IPS-11a (cell line): ENCODE measurements around the gene UROD.

Source experiments
- H3K4me3 ChIP-seq: one replicate; pipeline ENCODE4 v1.5.1; 2013; ENCODE audit warnings: low read depth, low read length, control low read depth

The UROD gene

DNA sequence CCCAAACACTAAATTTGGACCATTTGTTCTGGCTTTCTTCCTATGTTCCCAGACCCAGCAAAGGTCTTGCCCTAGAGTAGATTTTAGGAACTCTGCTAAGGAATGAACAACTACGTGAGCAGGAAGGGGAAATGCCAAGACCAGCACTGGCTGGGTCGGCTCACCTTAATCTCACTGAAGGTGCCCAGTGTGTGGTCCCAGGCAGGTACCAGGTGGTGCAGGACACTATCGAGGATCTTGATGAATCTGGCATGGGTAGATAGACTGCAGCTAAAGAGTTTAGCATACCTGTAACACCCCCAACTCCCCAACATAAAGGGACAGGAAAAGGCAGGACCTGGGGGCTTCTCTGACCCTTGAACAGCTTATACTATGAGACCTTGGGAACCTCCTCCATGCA lies 4.0 kb upstream of the UROD start:
- H3K4me3 ChIP-seq = no peak overlapping the region

- no peak overlapping the region for H3K4me3 ChIP-seq
These were observed 3.5 kb upstream of the UROD start for GRCh38 chr1:45008516-45008915.

DNA sequence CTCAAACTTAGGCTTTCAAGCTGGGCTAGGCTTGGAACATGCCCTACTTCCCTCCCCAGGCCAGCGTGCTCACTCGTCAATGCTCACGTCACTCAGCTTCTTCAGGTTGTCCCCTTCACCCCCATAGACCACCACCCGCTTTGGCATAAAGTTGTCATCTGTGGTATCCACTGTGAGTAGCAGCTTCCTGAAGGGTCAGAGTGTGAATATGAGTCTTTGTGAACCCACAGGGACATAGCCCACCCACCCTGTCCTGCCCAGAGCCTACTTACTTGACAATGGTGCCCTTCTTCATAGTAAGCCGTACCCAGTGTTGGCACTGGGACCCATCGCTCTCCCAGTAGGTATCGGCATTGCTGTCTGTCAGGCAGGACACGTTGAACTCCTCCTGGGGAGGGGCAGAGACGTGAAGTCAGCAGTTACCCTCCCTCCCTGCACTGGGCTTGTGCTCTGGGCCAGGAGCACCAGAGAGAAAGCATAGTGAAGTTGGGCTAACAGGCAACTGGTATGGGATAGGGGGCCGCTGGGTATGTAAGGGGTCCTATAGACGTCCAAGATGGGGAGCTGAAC lies 2.7 kb upstream of the UROD start:
- H3K4me3 ChIP-seq = no peak overlapping the region

- peak overlapping the region; percentile 57 for H3K4me3 ChIP-seq
These were observed 1.8 kb upstream of the UROD start for GRCh38 chr1:45009956-45010854.

DNA sequence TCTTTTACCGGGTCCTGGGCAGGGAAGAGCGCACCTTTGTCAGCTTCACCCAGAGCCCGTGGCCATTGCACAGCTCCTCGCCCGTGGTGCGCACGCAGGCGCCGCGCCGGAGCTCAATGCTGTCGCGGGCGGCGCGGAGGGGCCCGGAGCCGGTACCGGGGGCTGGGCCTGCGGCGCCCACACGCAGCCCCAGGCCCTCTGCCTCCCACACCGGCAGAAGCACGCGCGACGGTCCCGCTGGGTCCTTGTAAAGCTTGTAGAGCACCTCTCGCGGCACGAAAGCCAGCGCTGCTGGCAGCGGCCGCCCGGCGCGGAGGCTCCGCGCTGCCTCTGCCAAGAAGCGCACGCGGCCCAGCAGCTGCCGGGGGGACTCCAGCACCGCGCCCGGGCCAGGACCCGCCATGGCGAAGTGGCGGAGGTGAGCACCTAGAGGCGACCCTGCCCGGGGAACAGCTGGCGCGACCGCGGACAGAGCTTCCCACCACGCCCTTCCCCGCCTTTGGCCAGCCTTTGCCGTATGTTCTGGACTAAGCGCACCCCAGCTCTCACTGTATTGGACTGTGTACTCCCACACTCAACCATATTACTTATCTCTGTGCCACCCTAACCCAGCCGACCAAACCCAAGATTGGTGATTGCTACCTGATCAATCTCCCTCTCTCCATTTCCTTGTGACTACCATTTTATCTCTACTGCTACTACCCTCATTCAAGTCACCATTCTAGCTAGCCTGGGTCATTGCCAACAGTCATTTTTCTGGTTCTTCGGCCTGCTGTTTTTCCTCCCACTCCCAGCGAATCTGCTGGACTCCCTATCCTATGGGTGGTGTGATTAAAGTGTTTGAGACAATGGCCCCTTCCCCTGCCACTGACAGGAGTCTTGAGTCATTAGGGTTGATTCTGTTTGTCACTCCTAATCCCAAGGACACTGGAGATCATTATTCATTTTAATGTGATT lies 921 bp upstream of the UROD start, which contains the start of gene HECTD3:
Gene HECTD3 (minus strand): TSS at position 470 of the 957 bp plus-strand sequence. CDS start 67 bp downstream, at position 403.
- H3K4me3 ChIP-seq = peak within 1 kb of the TSS; percentile 58

DNA sequence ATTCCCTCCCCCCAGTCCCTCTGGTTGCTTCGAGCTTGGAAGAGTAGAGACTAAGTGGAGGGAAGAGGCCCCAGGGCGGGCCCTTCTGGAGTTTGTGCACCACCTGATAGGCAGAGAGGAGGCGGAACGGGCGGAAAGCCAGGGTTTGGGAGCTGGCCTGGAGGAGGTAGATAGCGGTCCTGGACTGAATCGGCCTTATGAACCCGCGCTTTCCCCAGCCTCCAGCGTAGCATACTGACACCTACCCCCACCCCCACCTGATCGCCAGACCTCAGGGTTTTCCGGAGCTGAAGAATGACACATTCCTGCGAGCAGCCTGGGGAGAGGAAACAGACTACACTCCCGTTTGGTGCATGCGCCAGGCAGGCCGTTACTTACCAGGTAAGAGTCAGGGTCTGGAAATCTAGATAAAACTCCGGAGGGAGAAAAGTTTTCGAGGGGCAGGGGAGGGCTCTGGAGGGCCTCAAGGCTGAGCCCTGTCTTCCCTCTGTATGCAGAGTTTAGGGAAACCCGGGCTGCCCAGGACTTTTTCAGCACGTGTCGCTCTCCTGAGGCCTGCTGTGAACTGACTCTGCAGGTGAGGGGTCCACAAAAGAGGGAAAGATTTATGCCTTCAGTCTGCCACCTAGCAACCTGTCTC lies 705 bp downstream of the UROD start:
- peak overlapping the region; percentile 58 for H3K4me3 ChIP-seq

DNA sequence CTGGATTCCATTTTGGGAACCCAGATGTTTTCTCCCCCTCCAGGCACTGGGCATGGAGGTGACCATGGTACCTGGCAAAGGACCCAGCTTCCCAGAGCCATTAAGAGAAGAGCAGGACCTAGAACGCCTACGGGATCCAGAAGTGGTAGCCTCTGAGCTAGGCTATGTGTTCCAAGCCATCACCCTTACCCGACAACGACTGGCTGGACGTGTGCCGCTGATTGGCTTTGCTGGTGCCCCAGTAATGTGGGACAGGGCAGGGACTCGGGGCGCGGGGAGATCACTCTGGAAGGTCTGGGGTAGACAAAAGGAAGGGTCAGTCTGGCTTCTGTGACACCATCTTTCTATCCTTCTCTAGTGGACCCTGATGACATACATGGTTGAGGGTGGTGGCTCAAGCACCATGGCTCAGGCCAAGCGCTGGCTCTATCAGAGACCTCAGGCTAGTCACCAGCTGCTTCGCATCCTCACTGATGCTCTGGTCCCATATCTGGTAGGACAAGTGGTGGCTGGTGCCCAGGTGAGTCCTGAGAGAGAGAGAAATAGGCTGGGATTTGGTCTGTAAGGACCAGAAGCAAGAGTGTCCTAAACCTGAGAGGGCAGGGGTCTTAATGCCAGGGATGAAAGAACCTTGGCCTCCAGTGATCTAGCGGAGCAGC lies 1.6 kb downstream of the UROD start:
- no peak overlapping the region for H3K4me3 ChIP-seq

DNA sequence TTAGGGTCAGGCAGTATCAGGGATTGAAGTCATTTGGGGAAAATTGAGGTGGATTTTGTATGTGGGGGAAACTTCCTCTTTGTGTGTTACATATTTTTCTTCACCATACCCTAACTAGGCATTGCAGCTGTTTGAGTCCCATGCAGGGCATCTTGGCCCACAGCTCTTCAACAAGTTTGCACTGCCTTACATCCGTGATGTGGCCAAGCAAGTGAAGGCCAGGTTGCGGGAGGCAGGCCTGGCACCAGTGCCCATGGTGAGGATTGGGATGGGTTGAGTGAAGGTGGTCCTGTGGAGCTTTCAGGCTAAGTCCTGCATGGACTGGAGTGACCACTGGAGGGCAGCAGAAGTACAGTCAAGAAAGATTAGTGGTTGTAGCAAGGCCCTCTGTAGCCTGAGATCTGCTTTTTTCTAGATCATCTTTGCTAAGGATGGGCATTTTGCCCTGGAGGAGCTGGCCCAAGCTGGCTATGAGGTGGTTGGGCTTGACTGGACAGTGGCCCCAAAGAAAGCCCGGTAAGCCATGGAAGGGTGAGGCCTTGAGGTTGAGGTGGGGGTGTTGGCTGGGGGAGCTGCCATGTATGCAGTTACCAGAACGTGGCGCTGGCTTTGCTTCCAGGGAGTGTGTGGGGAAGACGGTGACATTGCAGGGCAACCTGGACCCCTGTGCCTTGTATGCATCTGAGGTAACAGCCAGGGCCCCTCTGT lies 2.4 kb downstream of the UROD start:
- no peak overlapping the region for H3K4me3 ChIP-seq

DNA sequence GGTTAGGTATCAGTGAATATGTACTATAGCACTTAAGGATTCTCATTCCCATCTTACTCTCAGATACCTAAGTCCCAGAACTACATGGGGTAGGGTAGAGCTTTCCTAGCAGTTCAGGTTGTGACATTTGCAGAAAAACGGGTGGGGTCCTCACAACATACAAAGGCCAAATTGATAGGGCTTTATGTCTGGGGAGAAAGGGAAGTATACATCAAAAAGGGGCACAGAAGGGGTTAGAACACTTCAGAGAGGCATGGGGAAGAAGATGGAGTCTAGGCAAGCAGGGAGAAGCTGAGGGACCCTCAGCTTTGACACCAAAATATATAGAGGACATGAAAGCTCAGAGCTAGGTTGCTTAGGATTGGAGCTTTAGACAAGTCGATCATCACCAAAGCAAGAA lies 3.6 kb downstream of the UROD start:
- no peak overlapping the region for H3K4me3 ChIP-seq

DNA sequence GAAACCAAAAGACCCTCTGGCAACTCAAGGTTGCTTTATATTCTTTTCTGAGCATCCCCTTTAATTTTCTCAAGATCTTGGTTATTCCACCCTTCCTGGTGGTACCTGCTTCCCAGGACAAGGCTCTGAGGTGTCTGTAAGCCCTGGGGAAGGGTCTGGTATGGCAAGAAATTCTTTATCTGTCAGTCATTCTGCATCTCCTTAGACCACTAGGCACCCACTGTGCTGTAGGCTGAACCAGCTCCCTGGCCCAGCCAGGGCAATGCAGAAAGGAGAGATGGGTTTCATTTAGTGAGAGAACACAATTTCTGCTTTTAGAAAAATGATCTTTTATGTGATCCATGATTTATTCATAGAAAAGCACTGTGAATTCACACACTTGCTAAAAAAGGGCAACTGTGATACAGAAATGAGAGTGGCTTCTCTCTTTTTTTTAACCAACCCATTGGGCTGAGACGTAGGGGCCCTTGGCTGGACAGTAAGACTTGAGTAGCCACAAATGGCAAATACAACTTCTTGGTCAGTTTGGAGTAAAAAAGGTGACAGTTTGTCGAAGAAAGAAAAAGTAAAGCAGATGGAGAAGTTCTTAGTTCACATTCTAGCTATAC lies 4.1 kb downstream of the UROD start:
- no peak overlapping the region for H3K4me3 ChIP-seq

DNA sequence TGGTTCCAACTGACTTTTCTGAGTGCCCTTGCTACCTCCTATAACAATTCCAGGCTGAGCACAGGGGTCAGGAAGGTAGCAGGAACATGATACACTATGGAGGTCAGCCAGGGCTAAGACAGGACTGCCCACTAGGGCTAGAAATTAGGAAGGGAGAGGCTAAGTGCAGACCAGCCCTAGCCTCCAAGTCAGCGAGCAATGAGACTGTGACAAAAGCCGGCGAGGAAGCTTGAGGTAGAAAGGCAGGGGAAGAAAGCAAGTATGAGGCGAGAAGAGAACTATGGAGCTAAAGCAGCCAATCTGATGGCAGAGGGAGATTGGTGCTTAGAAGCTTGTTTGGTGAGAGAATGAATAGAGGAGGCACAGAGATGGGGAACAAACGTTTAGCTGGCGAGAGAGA lies 4.7 kb downstream of the UROD start:
- no peak overlapping the region for H3K4me3 ChIP-seq

- no peak overlapping the region for H3K4me3 ChIP-seq
These were observed 6.7 kb downstream of the UROD start for GRCh38 chr1:45018599-45019230.

DNA sequence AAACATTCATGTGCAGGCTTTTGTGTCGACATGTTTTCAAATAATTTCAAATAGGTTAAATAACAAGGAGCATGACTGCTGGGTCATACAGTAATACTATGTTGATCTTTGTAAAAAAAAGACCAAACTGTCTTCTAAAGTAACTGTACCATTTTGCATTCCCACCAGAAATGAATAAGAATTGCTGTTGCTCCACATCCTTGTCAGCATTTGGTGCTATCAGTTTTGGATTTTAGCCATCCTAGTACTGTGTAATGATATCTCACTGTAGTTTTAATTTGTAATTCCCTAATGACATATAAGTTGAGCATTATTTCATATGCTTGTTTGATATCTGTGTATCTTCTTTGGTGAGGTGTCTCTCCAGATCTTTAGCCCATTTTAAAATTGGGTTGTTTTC lies 11.6 kb downstream of the UROD start:
- no peak overlapping the region for H3K4me3 ChIP-seq

- H3K4me3 ChIP-seq = no peak overlapping the region
These were observed 14.4 kb downstream of the UROD start for GRCh38 chr1:45026446-45026845.

DNA sequence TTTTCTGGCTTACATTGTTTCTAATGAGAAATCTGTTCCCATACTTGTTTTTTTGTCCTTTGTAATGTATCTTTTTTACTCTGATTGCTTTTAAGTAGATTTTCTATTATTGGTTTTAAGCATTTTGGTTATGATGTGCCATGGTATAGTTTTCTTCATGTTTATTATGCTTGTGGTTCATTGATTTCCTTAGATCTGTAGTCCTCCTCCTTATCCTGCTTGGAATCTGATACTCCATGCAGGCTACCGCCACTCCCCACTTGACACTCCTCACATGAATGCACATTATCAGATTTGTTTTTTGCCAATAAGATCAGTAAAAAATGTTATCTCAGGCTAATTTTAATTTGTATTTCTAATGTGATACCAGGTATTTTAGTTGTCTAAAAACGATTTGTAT lies 20.8 kb downstream of the UROD start:
- no peak overlapping the region for H3K4me3 ChIP-seq

GRCh38 chr1:45033356-45033755 lies 21.3 kb downstream of the UROD start:
- H3K4me3 ChIP-seq = no peak overlapping the region

DNA sequence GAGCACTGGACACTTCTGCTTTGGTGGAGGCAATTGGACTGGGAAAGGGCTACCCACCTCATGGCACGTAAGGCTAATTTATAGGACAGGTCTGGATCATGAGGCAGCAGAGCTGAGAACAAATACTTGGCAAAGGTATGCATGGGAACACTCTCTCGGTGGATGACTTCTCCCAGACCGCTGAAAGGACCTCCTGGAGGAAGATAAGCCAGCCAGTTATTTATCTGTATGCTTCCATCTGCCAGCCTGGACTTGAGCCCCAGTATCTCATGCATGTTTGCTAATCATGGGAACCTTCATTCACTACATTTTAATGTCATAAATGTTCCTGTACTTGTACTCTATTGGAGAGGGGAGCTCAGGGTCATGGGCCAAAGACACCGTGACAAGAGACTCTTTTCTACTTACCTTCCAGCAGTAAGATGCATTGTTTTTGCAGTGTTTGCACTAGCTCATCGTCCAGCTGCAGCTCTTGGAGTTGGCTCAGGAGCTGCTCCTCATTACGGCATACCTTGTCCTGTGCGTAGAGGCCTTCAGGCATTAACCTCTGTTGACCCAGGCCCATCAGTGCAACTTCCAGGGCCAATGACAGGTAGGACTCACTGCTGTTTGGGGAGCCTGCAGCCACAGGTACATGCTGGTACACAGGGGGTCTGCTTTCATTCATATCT lies 23.7 kb downstream of the UROD start:
- no peak overlapping the region for H3K4me3 ChIP-seq

DNA sequence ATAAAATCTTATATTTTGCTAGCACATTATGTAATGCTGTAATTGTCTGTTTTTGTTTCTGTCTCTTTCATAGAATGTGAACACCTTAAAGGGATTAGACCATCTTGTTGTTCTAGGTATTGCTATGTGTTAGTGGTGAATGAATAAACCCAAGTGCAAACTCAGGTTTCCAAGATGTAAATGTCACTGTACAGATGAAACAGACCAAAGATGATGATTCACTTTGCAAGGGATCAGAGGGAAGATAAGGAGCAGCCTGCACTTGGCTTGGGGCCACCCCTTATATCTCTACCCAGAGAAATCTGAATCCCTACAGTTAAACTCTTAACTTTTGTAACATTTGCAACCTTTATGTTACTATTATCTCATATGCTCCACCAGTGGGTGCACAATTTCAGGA lies 25.4 kb downstream of the UROD start:
- H3K4me3 ChIP-seq = no peak overlapping the region
